K562 (cell line): Measurements from ENCODE around the gene ZNF148. TPM values are rescaled to one million over a fixed set of nuclear protein-coding genes. Genes with fewer than 3 reads are reported as not detected.

Experiments used
- ATAC-seq: fragments of 200-7000 bp; cut with Tn5 transposase; 3 replicates; pipeline ENCODE4 v1.9.1; 2020; ENCODE audit warnings: moderate library complexity
- BruUV-seq: library from RNA; stranded (reverse); fragments of 400-500 nt; replicated peaks from 2 replicates; lab custom pipeline; 2021; lab: Mats Ljungman, UMichigan
- CTCF ChIA-PET: fragments of 300-600 bp; formaldehyde crosslinking; extraction: SDS; loops from one replicate; lab custom pipeline; 2021; ENCODE audit warnings: low intra/inter-chr PET ratio; lab: Yijun Ruan, JAX
- POLR2A ChIA-PET: fragments of 300-600, 350-650 bp; sonication (Branson Sonifier 250); formaldehyde crosslinking; extraction: SDS; loops from one replicate; lab custom pipeline; 2021; ENCODE audit warnings: antibody characterized with exemption, inconsistent platforms; lab: Yijun Ruan, JAX
- DNase-seq, 4 experiments: peaks; one replicate each; pipeline versions ENCODE4 v3.0.0 to v3.0.0-alpha.2; 2011 to 2018; ENCODE audit warnings: low spot score in 3 of 4, mixed read lengths in 3 of 4; ENCODE audit errors: extremely low read depth in 1 of 4
- FAIRE-seq: peaks from 2 replicates; lab custom pipeline; 2011; peaks lifted over from hg19 to GRCh38; lab: Jason Lieb, UNC
- H2AFZ ChIP-seq: 2 replicates; pipeline ENCODE4 v1.6.0; 2011; ENCODE audit warnings: low read depth, low read length, control low read depth, inconsistent platforms
- H3K27ac ChIP-seq: fragments of 200-600 bp; 3 replicates; pipeline ENCODE4 v1.8.0; 2011; ENCODE audit warnings: low read depth, mild to moderate bottlenecking, control low read depth, inconsistent platforms, low read length, moderate library complexity, mixed read lengths; ENCODE audit errors: extremely low read depth
- H3K27me3 ChIP-seq, 2 experiments: fragments of 300-600 bp in 1 of 2; 2 replicates in 1 of 2; 3 replicates in 1 of 2; pipeline versions ENCODE4 v1.6.0 to v1.8.0; 2011; ENCODE audit warnings: inconsistent platforms in 2 of 2, low read length in 2 of 2, mild to moderate bottlenecking in 1 of 2, mixed read lengths in 1 of 2, moderate library complexity in 1 of 2; ENCODE audit not compliant: control insufficient read depth in 2 of 2, insufficient read depth in 2 of 2
- H3K36me3 ChIP-seq: fragments of 300-600 bp; 3 replicates; pipeline ENCODE4 v1.8.0; 2011; ENCODE audit warnings: mild to moderate bottlenecking, low read length, inconsistent platforms; ENCODE audit not compliant: control insufficient read depth, insufficient read depth
- H3K4me1 ChIP-seq, 2 experiments: fragments of 200-600 bp in 1 of 2; replicated peaks in 1 of 2; 2 replicates in 1 of 2; 3 replicates in 1 of 2; pipeline versions ENCODE4 v1.5.1 to v1.8.0; 2011; ENCODE audit warnings: inconsistent platforms in 2 of 2, low read length in 2 of 2, mild to moderate bottlenecking in 1 of 2, mixed read lengths in 1 of 2, moderate library complexity in 1 of 2; ENCODE audit not compliant: control insufficient read depth in 2 of 2, insufficient read depth in 2 of 2
- H3K4me2 ChIP-seq: 2 replicates; pipeline ENCODE4 v1.6.1; 2011; ENCODE audit warnings: low read length, control low read depth, inconsistent platforms, mixed read lengths; ENCODE audit not compliant: insufficient read depth
- H3K4me3 ChIP-seq: fragments of 200-600 bp; sonication (generic), shearing (Covaris generic); 2 replicates; pipeline ENCODE4 v1.5.1; 2016; ENCODE audit warnings: control low read depth, inconsistent platforms
- H3K79me2 ChIP-seq: fragments of 200-600 bp; 3 replicates; pipeline ENCODE4 v1.8.0; 2011; ENCODE audit warnings: low read length, inconsistent platforms; ENCODE audit not compliant: control insufficient read depth, insufficient read depth
- H3K9ac ChIP-seq, 2 experiments: 2 replicates each; pipeline versions ENCODE4 v1.6.0 to v1.6.1; 2011; ENCODE audit warnings: low read depth in 2 of 2, low read length in 2 of 2, control low read depth in 1 of 2, inconsistent platforms in 1 of 2, mild to moderate bottlenecking in 1 of 2, mixed read lengths in 1 of 2; ENCODE audit not compliant: insufficient read depth in 1 of 2
- H3K9me1 ChIP-seq: one replicate; pipeline ENCODE4 v1.6.0; 2011; ENCODE audit warnings: inconsistent platforms, mild to moderate bottlenecking, low read length, moderate library complexity; ENCODE audit not compliant: control insufficient read depth, insufficient read depth
- H3K9me3 ChIP-seq: replicated peaks from 2 replicates; pipeline ENCODE4 v1.5.1; 2011; ENCODE audit warnings: low read depth, low read length, inconsistent platforms; ENCODE audit not compliant: control insufficient read depth, insufficient read depth
- H4K20me1 ChIP-seq: replicated peaks from 2 replicates; pipeline ENCODE4 v1.6.1; 2011; ENCODE audit warnings: low read length, inconsistent platforms, mixed read lengths; ENCODE audit not compliant: control insufficient read depth, insufficient read depth
- CAMTA2 ChIP-seq: fragments of 250-450 bp; sonication (Bioruptor Pico); conservative IDR thresholded peaks from 2 replicates; pipeline ENCODE4 v1.5.1; 2022
- ELF1 ChIP-seq: fragments of 200-800 bp; sonication (Bioruptor generic); IDR thresholded peaks from 2 replicates; pipeline ENCODE4 v1.6.1; 2016; ENCODE audit warnings: missing genetic modification characterization, missing compliant biosample characterization
- LARP7 ChIP-seq: fragments of 450-650 bp; IDR thresholded peaks from 2 replicates; pipeline ENCODE4 v1.6.1; 2016
- ZBTB1 ChIP-seq: sonication (generic); formaldehyde crosslinking; IDR thresholded peaks from 2 replicates; pipeline ENCODE4 v1.8.1; 2023; ENCODE audit warnings: missing genetic modification reagents, low read depth, mild to moderate bottlenecking, borderline replicate concordance
- ZKSCAN3 ChIP-seq: fragments of 250-450 bp; sonication (Bioruptor Pico); IDR thresholded peaks from 2 replicates; pipeline ENCODE4 v1.4.0; 2020
- ZNF175 ChIP-seq: fragments of 200-800 bp; sonication (Bioruptor generic); IDR thresholded peaks from 2 replicates; pipeline ENCODE4 v1.6.1; 2016; ENCODE audit warnings: low read depth, mild to moderate bottlenecking, missing genetic modification characterization, missing compliant biosample characterization
- ZNF224 ChIP-seq: sonication (generic); formaldehyde crosslinking; IDR thresholded peaks from 2 replicates; pipeline ENCODE4 v1.8.0; 2022; ENCODE audit warnings: mild to moderate bottlenecking, missing genetic modification reagents
- WGBS: fragments of 100-300 bp; shearing (Covaris generic); methylation state at CpG from one replicate; pipeline ENCODE4 v1.1.6; 2016; ENCODE audit warnings: low coverage, mixed read lengths; ENCODE audit not compliant: insufficient coverage; ENCODE audit errors: missing lambda C conversion rate; 5-methylcytosine and 5-hydroxymethylcytosine counted together
- in situ Hi-C: fragments of 300-500 bp; cut with MboI; formaldehyde crosslinking; loops from 4 replicates; pipeline ENCODE4 v1.15.0; 2018; ENCODE audit warnings: inconsistent platforms, mixed read lengths
- intact Hi-C: fragments of 100-400 bp; cut with micrococcal nuclease; formaldehyde crosslinking; loops from 2 replicates; pipeline ENCODE4 v1.14.2; 2022
- polyA plus RNA-seq, 8 experiments: library from polyadenylated mRNA; depleted of rRNA in 4 of 8; stranded (reverse) in 5 of 8; unstranded in 3 of 8; fragments of >200 nt; fragmentation: Nextera tagmentation in 2 of 8; fragmentation: Illumina TruSeq in 1 of 8; extraction: Ambion mirVana in 2 of 8; extraction: Trizol in 1 of 8; gene quantifications; 2 replicates each; pipeline versions ENCODE4 v1.2.1 to v1.2.3, GENCODE V29; 2011 to 2014; ENCODE audit warnings: inconsistent platforms in 1 of 8, missing spikeins in 1 of 8
- total RNA-seq, 7 experiments: library from RNA; depleted of rRNA in 6 of 7; stranded (reverse); fragments of >200 nt in 6 of 7; fragmentation: Illumina TruSeq in 2 of 7; extraction: Trizol in 2 of 7; gene quantifications; 2 replicates each; pipeline versions ENCODE4 v1.2.1 to v1.2.3, GENCODE V29; 2011 to 2021; ENCODE audit warnings: low replicate concordance in 1 of 7
- TF ChIP-seq, protein P1 (sequence below): fragments of 450-650 bp; IDR thresholded peaks from 2 replicates; pipeline ENCODE4 v1.6.1; 2016; ENCODE audit warnings: missing biosample characterization, missing genetic modification characterization
- TF ChIP-seq, protein P2 (sequence below): fragments of 250-450 bp; sonication (Bioruptor Pico); IDR thresholded peaks from 2 replicates; pipeline ENCODE4 v1.4.0; 2020; ENCODE audit warnings: mild to moderate bottlenecking, moderate library complexity, borderline replicate concordance

The ZNF148 gene
- total and polyA plus RNA-seq, 9 of the 15 experiments (the other 6 are each of a cell fraction or from before 2014, with no cell fraction given), result 2.7 to 15.1 (median 8.3) TPM

DNA sequence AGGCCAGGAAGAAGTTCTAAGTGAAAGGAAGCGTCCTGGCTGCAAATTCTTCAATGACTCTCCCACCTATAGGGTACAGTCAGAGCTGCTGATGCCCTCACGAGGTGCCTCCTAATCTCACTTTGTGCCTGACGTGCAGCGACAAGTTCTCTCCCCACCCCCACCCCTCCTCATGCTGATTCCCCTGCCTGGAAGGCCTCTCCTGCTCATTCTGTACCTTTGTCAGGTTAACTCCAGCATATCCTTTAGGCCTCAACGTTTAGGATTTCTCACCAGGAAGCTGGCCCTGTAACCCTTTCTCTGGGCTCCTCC, 187.6 kb downstream of the ZNF148 start:
- CTCF ChIA-PET, result no interaction called here
- ATAC-seq (no peak), DNase-seq (no peak), FAIRE-seq (no peak)
- H3K27ac ChIP-seq, result no peak overlapping the region
- in situ Hi-C loops (no loop called here), intact Hi-C loops (no loop called here)
- WGBS, result 11% methylated on average over 3 of the region's 5 CpGs
- no peaks in the 10 kb centered on the region for H4K20me1 ChIP-seq
- BruUV-seq, result no TSS peak
- no peaks in the 10 kb centered on the region for H3K79me2 ChIP-seq
- no peak overlapping the region for H2AFZ ChIP-seq
- no peak overlapping the region for H3K4me3 ChIP-seq
- TF ChIP-seq ZNF175 (CRISPR knock-in tag) (no peak), LARP7 (no peak), ZKSCAN3 (CRISPR knock-in tag) (no peak), ELF1 (no peak), ZNF224 (CRISPR knock-in tag) (no peak), ZBTB1 (no peak), CAMTA2 (CRISPR knock-in tag) (no peak)
- TF ChIP-seq, protein P1, sequence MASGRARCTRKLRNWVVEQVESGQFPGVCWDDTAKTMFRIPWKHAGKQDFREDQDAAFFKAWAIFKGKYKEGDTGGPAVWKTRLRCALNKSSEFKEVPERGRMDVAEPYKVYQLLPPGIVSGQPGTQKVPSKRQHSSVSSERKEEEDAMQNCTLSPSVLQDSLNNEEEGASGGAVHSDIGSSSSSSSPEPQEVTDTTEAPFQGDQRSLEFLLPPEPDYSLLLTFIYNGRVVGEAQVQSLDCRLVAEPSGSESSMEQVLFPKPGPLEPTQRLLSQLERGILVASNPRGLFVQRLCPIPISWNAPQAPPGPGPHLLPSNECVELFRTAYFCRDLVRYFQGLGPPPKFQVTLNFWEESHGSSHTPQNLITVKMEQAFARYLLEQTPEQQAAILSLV (tag), result no peak
- TF ChIP-seq, protein P2, sequence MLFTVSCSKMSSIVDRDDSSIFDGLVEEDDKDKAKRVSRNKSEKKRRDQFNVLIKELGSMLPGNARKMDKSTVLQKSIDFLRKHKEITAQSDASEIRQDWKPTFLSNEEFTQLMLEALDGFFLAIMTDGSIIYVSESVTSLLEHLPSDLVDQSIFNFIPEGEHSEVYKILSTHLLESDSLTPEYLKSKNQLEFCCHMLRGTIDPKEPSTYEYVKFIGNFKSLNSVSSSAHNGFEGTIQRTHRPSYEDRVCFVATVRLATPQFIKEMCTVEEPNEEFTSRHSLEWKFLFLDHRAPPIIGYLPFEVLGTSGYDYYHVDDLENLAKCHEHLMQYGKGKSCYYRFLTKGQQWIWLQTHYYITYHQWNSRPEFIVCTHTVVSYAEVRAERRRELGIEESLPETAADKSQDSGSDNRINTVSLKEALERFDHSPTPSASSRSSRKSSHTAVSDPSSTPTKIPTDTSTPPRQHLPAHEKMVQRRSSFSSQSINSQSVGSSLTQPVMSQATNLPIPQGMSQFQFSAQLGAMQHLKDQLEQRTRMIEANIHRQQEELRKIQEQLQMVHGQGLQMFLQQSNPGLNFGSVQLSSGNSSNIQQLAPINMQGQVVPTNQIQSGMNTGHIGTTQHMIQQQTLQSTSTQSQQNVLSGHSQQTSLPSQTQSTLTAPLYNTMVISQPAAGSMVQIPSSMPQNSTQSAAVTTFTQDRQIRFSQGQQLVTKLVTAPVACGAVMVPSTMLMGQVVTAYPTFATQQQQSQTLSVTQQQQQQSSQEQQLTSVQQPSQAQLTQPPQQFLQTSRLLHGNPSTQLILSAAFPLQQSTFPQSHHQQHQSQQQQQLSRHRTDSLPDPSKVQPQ (CRISPR knock-in tag), result no peak
- no peaks in the 10 kb centered on the region for H3K9me1 ChIP-seq
- H3K9me3 ChIP-seq, result no peaks in the 10 kb centered on the region
- peaks cover under 1 to 15% of the 10 kb centered on the region in 2 experiments; a peak in 2 of 5 replicates for H3K27me3 ChIP-seq
- H3K9ac ChIP-seq, result no peak overlapping the region
- no peaks in the 10 kb centered on the region for H3K36me3 ChIP-seq
- H3K4me2 ChIP-seq, result no peak overlapping the region
- peaks cover 3 to 6% of the 10 kb centered on the region in 2 experiments; a peak in 4 of 5 replicates for H3K4me1 ChIP-seq
- POLR2A ChIA-PET, result interaction anchor here (0.6 to 1.8 kb wide), 2 partner anchors 8 to 27 kb away, joined by 3 to 6 read pairs; no protein-coding TSS in a partner anchor
